ENCODE measurements around the gene OR10H3.

Gene OR10H3, protein sequence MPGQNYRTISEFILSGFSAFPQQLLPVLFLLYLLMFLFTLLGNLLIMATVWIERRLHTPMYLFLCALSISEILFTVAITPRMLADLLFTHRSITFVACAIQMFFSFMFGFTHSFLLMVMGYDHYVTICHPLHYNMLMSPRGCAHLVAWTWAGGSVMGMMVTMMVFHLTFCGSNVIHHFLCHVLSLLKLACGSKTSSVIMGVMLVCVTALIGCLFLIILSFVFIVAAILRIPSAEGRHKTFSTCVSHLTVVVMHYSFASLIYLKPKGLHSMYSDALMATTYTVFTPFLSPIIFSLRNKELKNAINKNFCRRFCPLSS

DNA sequence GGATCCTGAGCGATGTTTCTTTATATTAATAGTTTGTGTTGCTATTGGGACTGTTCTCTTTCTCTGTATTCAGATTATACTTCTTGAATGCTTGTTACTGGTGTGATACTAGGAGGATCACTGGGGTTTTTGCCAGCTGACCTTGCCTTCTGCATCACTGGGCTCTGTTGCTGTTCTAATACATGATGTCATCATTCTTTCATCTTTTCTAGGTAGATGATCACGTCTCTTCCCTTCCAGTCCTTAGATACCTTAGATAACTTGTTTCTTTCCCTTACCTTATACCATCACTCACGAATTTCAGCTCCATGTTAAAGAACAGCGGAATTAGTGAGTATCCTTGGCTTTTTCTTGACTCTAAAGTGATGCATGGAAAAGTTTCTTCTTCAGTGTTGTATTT lies at the start of gene OR10H3:
Gene OR10H3, plus strand, starts transcription at position 264 of the 400 bp plus-strand sequence. CDS start 3,408 bp downstream, outside the sequence.
- TF ChIP-seq, protein P1, sequence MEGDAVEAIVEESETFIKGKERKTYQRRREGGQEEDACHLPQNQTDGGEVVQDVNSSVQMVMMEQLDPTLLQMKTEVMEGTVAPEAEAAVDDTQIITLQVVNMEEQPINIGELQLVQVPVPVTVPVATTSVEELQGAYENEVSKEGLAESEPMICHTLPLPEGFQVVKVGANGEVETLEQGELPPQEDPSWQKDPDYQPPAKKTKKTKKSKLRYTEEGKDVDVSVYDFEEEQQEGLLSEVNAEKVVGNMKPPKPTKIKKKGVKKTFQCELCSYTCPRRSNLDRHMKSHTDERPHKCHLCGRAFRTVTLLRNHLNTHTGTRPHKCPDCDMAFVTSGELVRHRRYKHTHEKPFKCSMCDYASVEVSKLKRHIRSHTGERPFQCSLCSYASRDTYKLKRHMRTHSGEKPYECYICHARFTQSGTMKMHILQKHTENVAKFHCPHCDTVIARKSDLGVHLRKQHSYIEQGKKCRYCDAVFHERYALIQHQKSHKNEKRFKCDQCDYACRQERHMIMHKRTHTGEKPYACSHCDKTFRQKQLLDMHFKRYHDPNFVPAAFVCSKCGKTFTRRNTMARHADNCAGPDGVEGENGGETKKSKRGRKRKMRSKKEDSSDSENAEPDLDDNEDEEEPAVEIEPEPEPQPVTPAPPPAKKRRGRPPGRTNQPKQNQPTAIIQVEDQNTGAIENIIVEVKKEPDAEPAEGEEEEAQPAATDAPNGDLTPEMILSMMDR (conservative IDR thresholded peaks at IDR 0.05; ENCODE audit: low read depth, low read length), result no peak

DNA sequence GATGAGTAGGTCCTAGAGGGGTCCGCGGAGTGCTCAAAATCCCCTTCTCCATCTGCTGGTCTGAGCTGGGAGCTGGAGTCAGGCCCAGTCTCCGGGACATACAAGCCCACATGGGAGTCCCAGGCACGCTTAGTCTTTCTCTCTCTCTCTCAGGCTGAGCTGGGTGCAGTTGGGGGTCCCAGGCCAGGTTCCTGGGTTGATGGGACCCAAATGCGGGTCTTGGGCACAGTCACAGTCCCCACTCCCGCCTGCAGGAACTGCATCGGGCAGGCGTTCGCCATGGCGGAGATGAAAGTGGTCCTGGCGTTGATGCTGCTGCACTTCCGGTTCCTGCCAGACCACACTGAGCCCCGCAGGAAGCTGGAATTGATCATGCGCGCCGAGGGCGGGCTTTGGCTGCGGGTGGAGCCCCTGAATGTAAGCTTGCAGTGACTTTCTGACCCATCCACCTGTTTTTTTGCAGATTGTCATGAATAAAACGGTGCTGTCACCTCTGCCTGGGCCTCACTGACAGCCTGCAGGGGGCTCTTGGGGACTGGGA lies 41.1 kb upstream of the OR10H3 start:
- DNase-seq (ENCODE audit: low read depth), result no peak
- H3K4me3 ChIP-seq (ENCODE audit: low read depth, low read length), result no peak overlapping the region
- TF ChIP-seq, protein P1 (conservative IDR thresholded peaks at IDR 0.05; ENCODE audit: low read depth, low read length), result no peak

More for the DNA sequence above, at the start of gene OR10H3:
- no peak for DNase-seq (ENCODE audit: low read depth)
- H3K4me3 ChIP-seq (ENCODE audit: low read depth, low read length), result no peak within 1 kb of the TSS

DNA sequence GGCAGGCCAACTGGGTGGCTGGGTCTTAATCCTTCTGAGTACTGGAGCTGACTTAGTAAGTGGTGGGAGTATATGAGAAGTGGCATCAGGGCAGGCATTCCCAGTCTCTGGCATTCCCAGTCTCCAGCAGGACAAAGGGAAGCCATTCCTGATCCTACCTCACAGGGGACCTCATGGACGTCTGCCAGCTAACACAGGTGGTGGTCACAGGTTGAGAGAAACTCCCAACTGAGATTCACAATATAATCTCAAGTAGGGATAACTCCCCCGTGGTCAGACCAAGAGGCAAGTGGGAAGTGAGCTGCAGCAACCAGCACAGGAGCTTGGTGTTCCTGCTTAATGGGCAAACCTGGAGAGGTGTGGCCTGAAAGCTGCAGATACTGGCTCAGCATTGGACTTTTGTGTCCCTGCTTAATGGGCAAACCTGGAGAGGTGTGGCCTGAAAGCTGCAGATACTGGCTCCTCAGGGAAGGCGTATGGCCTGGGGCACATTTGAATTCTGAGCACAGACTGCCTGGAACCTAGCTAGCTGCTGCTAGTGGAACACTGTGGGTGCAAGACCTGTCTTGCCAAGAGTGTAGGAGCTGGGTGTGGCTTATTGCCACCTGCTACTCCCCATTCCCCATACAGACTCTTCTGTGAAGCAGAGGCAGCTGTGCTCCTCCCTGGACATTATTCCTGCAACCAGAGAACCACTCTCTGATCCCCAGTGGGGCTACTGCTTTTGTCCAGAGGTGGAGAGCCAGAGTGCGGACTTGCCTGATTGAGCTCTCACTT lies 35.8 kb upstream of the OR10H3 start:
- DNase-seq (ENCODE audit: low read depth), result no peak
- TF ChIP-seq, protein P1 (conservative IDR thresholded peaks at IDR 0.05; ENCODE audit: low read depth, low read length), result no peak

DNA sequence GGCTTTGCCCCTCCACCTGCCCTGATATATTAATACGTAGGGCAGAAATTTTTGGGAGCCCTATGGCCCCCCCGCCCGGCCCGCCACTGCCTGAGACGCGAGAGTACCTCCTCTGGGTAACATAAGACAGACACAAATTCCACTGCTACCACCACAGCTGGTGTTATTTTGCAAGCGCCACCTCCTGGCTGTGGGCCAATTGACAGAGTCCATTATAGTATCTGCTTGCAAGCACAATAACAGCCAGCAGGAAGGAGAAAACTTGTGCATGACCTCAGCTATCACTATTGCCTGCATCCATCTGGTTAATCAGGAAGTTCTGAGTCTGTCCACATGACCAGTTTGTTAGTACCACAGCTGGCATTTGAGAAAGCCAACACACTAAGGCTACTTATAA lies 35.3 kb upstream of the OR10H3 start:
- H3K4me3 ChIP-seq (ENCODE audit: low read depth, low read length), result no peak overlapping the region
- TF ChIP-seq, protein P1 (conservative IDR thresholded peaks at IDR 0.05; ENCODE audit: low read depth, low read length), result no peak
- peak; percentile 22 for DNase-seq (ENCODE audit: low read depth)

More for the DNA sequence above, 35.8 kb upstream of the OR10H3 start:
- no peak overlapping the region for H3K4me3 ChIP-seq (ENCODE audit: low read depth, low read length)

DNA sequence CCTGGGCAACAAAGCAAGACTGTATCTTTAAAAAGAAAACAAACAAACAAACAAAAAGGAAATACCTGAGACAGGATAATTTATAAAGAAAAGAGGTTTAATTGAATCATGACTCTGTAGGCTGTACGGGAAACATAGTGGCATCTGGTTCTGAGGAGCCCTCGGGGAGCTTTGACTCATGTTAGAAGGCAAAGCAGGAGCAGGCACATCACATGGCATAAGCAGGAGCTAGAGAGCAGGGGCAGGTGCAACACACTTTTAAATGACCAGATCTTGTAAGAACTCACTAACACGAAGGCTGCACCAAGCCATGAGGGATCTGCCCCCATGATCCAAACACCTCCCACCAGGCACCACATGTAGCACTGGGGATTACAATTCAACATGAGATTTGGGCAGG lies 23.1 kb upstream of the OR10H3 start:
- TF ChIP-seq, protein P1 (conservative IDR thresholded peaks at IDR 0.05; ENCODE audit: low read depth, low read length), result no peak
- DNase-seq (ENCODE audit: low read depth), result no peak
- no peak overlapping the region for H3K4me3 ChIP-seq (ENCODE audit: low read depth, low read length)

DNA sequence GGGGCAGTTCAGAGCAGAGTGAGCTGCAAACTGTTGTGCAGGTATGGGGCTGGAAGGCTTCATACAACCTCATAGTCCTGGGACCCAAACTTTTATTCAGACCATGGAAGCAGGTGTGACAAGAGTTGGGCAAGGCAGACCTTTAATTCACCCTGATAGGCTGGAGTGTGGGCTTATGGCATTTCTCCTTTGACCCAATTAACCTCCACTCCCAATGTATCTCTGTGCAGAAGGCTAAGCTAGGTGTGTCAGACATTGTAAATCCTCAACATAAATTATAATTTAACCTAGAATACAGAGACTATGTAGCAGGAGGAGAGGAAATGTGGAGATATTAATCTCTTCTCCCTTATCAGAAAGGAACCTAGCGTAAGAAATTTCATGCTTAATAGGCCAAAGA lies 22.1 kb upstream of the OR10H3 start:
- no peak for DNase-seq (ENCODE audit: low read depth)
- TF ChIP-seq, protein P1 (conservative IDR thresholded peaks at IDR 0.05; ENCODE audit: low read depth, low read length), result no peak
- no peak overlapping the region for H3K4me3 ChIP-seq (ENCODE audit: low read depth, low read length)

Measured in choroid plexus epithelial cell (primary cell).